Upper lobe of right lung (tissue), 1 donor: Measurements from ENCODE around the gene HSFX4. TPM values are rescaled to one million over a fixed set of nuclear protein-coding genes. Genes with fewer than 3 reads are reported as not detected.
A peak's percentile ranks its signal among the peaks of the same experiment; 100 is the strongest.

Experiments used
- ATAC-seq: fragments of 200-7000 bp; cut with Tn5 transposase; one replicate; pipeline ENCODE4 v1.9.1; 2020; ENCODE audit warnings: mild to moderate bottlenecking, moderate library complexity
- DNase-seq: peaks from one replicate; pipeline ENCODE4 v3.0.0-alpha.2; 2020
- H3K27ac ChIP-seq: fragments of 200-600 bp; one replicate; pipeline ENCODE4 v1.8.0; 2022
- H3K27me3 ChIP-seq: fragments of 200-600 bp; one replicate; pipeline ENCODE4 v1.8.0; 2022; ENCODE audit warnings: mild to moderate bottlenecking
- H3K36me3 ChIP-seq: fragments of 200-600 bp; one replicate; pipeline ENCODE4 v1.8.0; 2022
- H3K4me1 ChIP-seq: fragments of 200-600 bp; one replicate; pipeline ENCODE4 v1.8.0; 2022
- H3K4me3 ChIP-seq: fragments of 200-600 bp; one replicate; pipeline ENCODE4 v1.8.0; 2022; ENCODE audit warnings: mild to moderate bottlenecking
- H3K9me3 ChIP-seq: fragments of 200-600 bp; one replicate; pipeline ENCODE4 v1.8.0; 2022
- intact Hi-C: fragments of 100-400 bp; cut with DNase I; formaldehyde crosslinking; loops from one replicate; pipeline ENCODE4 v1.11.0; 2022
- total RNA-seq: library from RNA; stranded (reverse); fragmentation: NEBNext Ultra II Directional; extraction: Animal tissue kit (Norgen Biotek cat#: 25700); gene quantifications from one replicate; pipeline ENCODE4 v1.2.1, GENCODE V29; 2021
- TF ChIP-seq, protein P1 (sequence below): fragments of 200-600 bp; IDR thresholded peaks from one replicate; pipeline ENCODE4 v1.8.0; 2022; ENCODE audit warnings: antibody characterized with exemption
- donor health status: DM: no; HTN: yes; CAD: no; lungs with severe emphysema.

The HSFX4 gene
- total RNA-seq, 1 donor from 2014 or later = not detected

DNA sequence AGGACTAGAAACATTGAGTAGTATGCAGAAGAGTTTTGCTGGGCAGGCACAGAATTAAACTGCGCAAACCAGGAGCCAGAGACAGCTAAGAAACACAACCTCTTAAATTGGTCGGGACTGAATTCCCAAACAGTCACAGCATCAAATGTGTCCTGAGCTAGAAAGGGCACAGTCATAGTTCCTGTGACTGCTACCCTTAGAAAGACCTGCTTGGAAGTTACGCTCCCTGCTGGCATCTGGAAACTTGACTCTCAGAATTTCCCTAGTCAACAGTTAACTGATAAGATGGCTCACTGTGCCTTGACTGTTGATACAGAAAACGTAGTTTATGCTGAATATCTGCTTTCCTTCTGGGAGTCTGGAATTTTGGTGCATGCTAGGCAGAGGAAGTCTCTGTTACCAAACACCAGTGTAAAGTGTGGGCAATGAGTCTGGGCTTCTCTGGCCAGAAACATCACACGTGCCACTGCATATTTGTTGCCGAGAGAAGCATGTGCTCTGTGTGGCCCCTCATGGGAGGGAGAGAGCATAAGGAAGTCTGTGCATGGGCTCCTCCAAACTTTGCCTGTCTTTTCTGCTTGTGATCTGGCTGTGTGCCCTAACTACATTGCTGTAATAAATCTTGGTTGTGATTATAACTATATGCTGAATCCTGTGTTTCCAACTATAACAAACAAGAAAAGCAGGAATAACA, 20.5 kb downstream of the HSFX4 start:
- Histone ChIP-seq H3K4me1 (no peaks in the 10 kb centered on the region), H3K36me3 (no peaks in the 10 kb centered on the region), H3K9me3 (no peaks in the 10 kb centered on the region), H3K4me3 (no peak overlapping the region), H3K27me3 (no peaks in the 10 kb centered on the region), H3K27ac (no peak overlapping the region)
- intact Hi-C loops = no loop called here
- no peak for ATAC-seq
- TF ChIP-seq, protein P1, sequence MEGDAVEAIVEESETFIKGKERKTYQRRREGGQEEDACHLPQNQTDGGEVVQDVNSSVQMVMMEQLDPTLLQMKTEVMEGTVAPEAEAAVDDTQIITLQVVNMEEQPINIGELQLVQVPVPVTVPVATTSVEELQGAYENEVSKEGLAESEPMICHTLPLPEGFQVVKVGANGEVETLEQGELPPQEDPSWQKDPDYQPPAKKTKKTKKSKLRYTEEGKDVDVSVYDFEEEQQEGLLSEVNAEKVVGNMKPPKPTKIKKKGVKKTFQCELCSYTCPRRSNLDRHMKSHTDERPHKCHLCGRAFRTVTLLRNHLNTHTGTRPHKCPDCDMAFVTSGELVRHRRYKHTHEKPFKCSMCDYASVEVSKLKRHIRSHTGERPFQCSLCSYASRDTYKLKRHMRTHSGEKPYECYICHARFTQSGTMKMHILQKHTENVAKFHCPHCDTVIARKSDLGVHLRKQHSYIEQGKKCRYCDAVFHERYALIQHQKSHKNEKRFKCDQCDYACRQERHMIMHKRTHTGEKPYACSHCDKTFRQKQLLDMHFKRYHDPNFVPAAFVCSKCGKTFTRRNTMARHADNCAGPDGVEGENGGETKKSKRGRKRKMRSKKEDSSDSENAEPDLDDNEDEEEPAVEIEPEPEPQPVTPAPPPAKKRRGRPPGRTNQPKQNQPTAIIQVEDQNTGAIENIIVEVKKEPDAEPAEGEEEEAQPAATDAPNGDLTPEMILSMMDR = no peak
- DNase-seq = no peak

DNA sequence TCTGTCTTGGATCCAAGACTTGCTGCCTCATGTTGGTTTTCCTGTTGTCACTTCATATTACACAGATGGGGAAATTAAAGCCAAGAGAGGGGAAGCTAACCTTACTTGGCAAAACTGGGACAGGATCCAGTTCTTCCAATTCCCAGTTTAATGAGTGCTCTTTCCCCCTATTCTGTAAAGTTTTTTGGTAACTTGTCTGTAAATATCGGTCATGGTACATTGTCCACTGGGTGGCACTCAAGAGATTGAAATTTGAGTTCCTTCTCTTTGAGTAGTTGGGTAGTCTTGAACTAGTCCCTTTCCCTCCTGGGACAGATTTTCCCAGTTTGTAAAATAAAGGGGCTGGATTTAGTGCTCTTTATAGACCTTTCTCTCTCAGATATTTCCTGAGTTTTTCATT, 21.3 kb downstream of the HSFX4 start:
- TF ChIP-seq, protein P1 = peak; percentile 42
- H3K27ac ChIP-seq = no peak overlapping the region
- H3K4me1 ChIP-seq = no peaks in the 10 kb centered on the region
- no peaks in the 10 kb centered on the region for H3K36me3 ChIP-seq
- no peak for DNase-seq
- H3K4me3 ChIP-seq = no peak overlapping the region
- peak; percentile 47 for ATAC-seq
- intact Hi-C loops = no loop called here
- no peaks in the 10 kb centered on the region for H3K27me3 ChIP-seq
- no peaks in the 10 kb centered on the region for H3K9me3 ChIP-seq

DNA sequence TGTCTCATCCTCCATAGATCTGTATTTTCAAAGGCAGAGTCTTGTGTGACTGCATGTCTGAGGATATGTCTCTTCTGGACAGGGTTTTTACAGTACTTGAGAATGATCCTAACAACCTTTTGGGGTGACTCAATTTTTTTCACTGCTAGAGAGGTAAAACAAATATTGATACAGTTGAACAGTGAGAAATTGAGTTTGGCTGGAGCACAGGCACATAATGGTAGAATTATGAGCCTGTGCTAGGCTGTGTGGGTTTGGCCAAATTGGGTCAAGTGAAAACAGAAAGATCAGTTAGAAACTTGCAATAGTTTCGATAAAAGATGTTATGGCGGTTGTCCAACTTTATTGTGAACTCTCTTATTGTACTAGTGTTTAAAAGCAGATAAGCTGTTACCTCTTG, 32.2 kb downstream of the HSFX4 start:
- intact Hi-C loops = no loop called here
- Histone ChIP-seq H3K36me3 (no peaks in the 10 kb centered on the region), H3K4me1 (no peaks in the 10 kb centered on the region), H3K4me3 (no peak overlapping the region), H3K9me3 (no peaks in the 10 kb centered on the region), H3K27ac (no peak overlapping the region), H3K27me3 (no peaks in the 10 kb centered on the region)
- DNase-seq = no peak
- no peak for ATAC-seq
- TF ChIP-seq, protein P1 = no peak

DNA sequence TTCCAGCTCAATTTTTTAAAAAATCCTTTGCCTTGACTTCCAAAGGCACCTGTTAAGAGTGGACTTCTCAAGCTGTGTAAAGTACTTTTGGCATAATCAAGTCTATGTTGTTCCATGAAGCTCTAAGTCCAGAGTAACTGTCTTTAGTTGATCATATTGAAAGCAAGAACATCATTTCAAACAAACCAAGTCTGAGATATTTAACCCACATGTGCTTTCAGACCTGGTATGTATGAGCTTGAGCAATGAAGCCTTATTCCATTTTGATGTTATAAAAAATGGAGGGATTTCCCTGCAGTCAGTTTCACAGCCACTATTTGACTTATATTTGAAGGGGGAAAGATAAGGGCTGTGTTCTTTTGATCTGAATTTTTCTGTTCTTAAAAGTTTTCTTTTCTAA, 32.6 kb downstream of the HSFX4 start:
- H3K27ac ChIP-seq = no peak overlapping the region
- ATAC-seq (no peak), DNase-seq (no peak)
- TF ChIP-seq, protein P1 = no peak
- H3K36me3 ChIP-seq = no peaks in the 10 kb centered on the region
- H3K27me3 ChIP-seq = no peaks in the 10 kb centered on the region
- intact Hi-C loops = no loop called here
- no peak overlapping the region for H3K4me3 ChIP-seq
- no peaks in the 10 kb centered on the region for H3K4me1 ChIP-seq
- no peaks in the 10 kb centered on the region for H3K9me3 ChIP-seq

DNA sequence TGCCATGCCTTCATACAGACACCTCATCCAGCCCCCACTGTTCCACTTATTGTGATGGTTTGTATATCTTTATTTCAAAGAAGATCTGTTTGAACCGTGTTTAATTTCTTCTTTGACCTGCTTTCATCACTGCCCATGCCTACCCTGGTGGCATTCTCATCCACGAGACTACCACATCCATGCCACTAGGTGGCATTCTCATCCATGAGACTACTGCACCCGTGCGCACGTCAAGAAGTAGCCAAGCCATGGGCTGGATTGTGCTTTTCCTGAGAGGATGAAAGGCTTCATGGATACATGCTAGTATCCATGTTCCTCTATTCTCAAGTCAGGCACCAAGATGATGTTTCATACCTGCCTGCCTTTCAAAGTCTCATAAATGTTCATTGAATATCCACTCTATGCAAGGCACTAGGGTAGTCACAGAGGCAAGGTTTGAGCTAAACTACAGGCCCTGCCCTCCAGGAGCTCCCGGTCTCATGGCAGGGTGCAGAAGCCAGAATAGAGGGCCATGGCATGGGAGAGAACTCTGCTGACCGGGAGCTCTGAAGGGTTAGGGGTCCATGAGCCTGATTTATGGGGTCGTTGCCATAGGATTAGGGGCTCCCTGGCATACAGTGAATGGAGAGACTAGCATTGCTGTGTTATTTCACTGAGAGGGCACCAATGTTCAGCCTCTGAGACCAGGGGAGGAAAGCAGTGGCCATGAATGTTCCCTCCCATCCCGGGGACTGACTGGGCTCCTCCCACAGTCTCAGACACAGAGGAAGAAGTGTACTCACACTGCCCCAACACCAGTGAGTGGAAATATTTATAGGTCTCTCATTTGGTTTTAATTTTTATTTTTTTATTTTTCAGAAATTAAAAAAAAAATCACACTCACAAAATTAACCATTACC, 33.7 kb downstream of the HSFX4 start:
- no peak overlapping the region for H3K27ac ChIP-seq
- H3K27me3 ChIP-seq = no peaks in the 10 kb centered on the region
- DNase-seq (no peak), ATAC-seq (peak; percentile 94)
- H3K36me3 ChIP-seq = no peaks in the 10 kb centered on the region
- H3K9me3 ChIP-seq = no peaks in the 10 kb centered on the region
- no peak overlapping the region for H3K4me3 ChIP-seq
- no peaks in the 10 kb centered on the region for H3K4me1 ChIP-seq
- intact Hi-C loops = no loop called here
- TF ChIP-seq, protein P1 = peak; percentile 64
